GM12878 (cell line): ENCODE data around the gene HS3ST3A1.

Experiments
- CBFB ChIP-seq: IDR thresholded peaks from 2 replicates; pipeline ENCODE4 v1.6.1; 2016; ENCODE audit warnings: antibody characterized with exemption, low read depth
- CBX5 ChIP-seq: sonication (generic); IDR thresholded peaks from 2 replicates; pipeline ENCODE4 v1.6.1; 2016; ENCODE audit warnings: low read depth, moderate library complexity, mild to moderate bottlenecking, inconsistent platforms
- CHD1 ChIP-seq: IDR thresholded peaks from 2 replicates; pipeline ENCODE4 v1.6.1; 2012; ENCODE audit warnings: low read depth, low read length, improper control_type of control experiment
- MYC ChIP-seq: IDR thresholded peaks from 2 replicates; pipeline ENCODE4 v1.6.1; 2011; ENCODE audit warnings: mild to moderate bottlenecking, low read length, moderate library complexity, inconsistent platforms; ENCODE audit not compliant: insufficient read depth, insufficient replicate concordance, insufficient read length, severe bottlenecking
- POLR2A ChIP-seq: IDR thresholded peaks from 2 replicates; pipeline ENCODE4 v1.6.1; 2011; ENCODE audit warnings: low read depth, mild to moderate bottlenecking, low read length
- RCOR1 ChIP-seq: conservative IDR thresholded peaks from 2 replicates; pipeline ENCODE4 v1.6.1; 2012; ENCODE audit warnings: low read depth, low read length, improper control_type of control experiment
- YY1 ChIP-seq: IDR thresholded peaks from 2 replicates; pipeline ENCODE4 v1.6.1; 2011; ENCODE audit warnings: low read depth, mild to moderate bottlenecking, low read length
- ZNF274 ChIP-seq: IDR thresholded peaks from one replicate; pipeline ENCODE4 v1.8.0; 2011; ENCODE audit not compliant: insufficient read length, insufficient read depth
- TF ChIP-seq, protein P1 (sequence below): IDR thresholded peaks from 2 replicates; pipeline ENCODE4 v1.6.1; 2011; ENCODE audit warnings: mild to moderate bottlenecking, low read depth, low read length, moderate library complexity; ENCODE audit not compliant: insufficient replicate concordance
- TF ChIP-seq, protein P2 (sequence below): IDR thresholded peaks from 2 replicates; pipeline ENCODE4 v1.6.1; 2012; ENCODE audit warnings: low read depth, low read length, improper control_type of control experiment
- TF ChIP-seq, protein P3 (sequence below): IDR thresholded peaks from 2 replicates; pipeline ENCODE4 v1.6.1; 2012; ENCODE audit warnings: low read depth, low read length, improper control_type of control experiment

DNA sequence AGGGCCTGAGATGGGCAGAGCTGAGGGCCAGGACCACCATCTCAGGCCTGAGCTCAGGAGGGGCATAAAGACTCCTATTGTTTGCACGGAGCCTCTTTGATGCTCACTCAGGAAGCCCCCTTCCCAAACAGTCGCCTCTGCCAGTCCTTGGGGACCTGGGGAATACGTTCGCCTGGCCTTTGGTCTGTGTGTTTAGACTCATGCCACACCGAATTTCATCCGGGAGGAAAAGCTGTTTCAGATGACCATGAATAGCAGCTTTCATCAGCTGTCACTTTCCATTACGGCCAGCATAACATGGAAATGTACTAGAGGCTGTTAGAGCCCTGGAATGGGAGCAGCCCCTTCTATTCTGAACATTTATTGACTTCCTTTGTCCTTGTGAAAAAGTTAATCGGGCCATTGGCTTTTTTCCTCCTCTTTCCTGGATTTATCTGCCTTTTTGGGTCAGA is 139.0 kb downstream of the HS3ST3A1 start:
- TF ChIP-seq, protein P1, sequence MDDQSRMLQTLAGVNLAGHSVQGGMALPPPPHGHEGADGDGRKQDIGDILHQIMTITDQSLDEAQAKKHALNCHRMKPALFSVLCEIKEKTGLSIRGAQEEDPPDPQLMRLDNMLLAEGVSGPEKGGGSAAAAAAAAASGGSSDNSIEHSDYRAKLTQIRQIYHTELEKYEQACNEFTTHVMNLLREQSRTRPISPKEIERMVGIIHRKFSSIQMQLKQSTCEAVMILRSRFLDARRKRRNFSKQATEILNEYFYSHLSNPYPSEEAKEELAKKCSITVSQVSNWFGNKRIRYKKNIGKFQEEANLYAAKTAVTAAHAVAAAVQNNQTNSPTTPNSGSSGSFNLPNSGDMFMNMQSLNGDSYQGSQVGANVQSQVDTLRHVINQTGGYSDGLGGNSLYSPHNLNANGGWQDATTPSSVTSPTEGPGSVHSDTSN = no peak
- TF ChIP-seq MYC (no peak), CBFB (no peak), YY1 (no peak), RCOR1 (no peak), CHD1 (no peak), CBX5 (no peak), POLR2A (no peak), ZNF274 (no peak)
- TF ChIP-seq, protein P2, sequence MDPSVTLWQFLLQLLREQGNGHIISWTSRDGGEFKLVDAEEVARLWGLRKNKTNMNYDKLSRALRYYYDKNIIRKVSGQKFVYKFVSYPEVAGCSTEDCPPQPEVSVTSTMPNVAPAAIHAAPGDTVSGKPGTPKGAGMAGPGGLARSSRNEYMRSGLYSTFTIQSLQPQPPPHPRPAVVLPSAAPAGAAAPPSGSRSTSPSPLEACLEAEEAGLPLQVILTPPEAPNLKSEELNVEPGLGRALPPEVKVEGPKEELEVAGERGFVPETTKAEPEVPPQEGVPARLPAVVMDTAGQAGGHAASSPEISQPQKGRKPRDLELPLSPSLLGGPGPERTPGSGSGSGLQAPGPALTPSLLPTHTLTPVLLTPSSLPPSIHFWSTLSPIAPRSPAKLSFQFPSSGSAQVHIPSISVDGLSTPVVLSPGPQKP = no peak
- TF ChIP-seq, protein P3, sequence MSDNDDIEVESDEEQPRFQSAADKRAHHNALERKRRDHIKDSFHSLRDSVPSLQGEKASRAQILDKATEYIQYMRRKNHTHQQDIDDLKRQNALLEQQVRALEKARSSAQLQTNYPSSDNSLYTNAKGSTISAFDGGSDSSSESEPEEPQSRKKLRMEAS = no peak
